ENCODE results near the gene GPHB5.

GPHB5 gene

GRCh38 chr14:63295231-63295685 is 23.5 kb downstream of the GPHB5 start:
- Histone ChIP-seq H3K27ac (ENCODE audit: low read depth, low read length) (no peak overlapping the region), H3K4me2 (ENCODE audit: low read length) (no peak overlapping the region)
- no peak for TF ChIP-seq EZH2phosphoT487 (IDR thresholded peaks at IDR 0.05; ENCODE audit: borderline replicate concordance, low read length)
- TF ChIP-seq CTCF (IDR thresholded peaks at IDR 0.05; ENCODE audit: low read depth, low read length, poor library complexity, severe bottlenecking): no peak

GRCh38 chr14:63292805-63293204 is 25.9 kb downstream of the GPHB5 start:
- no peak for TF ChIP-seq CTCF (IDR thresholded peaks at IDR 0.05; ENCODE audit: low read depth, low read length, poor library complexity, severe bottlenecking)
- TF ChIP-seq EZH2phosphoT487 (IDR thresholded peaks at IDR 0.05; ENCODE audit: borderline replicate concordance, low read length): no peak
- H3K36me3 ChIP-seq (ENCODE audit: control insufficient read depth, low read length): no peaks in the 10 kb centered on the region
- H3K4me3 ChIP-seq (ENCODE audit: low read length): no peak overlapping the region
- no peaks in the 10 kb centered on the region for H3K9me3 ChIP-seq (ENCODE audit: control insufficient read depth, insufficient read depth, low read length)
- H3K4me1 ChIP-seq (ENCODE audit: control insufficient read depth, low read length): no peaks in the 10 kb centered on the region
- H4K20me1 ChIP-seq (ENCODE audit: control insufficient read depth, insufficient read depth, low read depth, low read length): no peaks in the 10 kb centered on the region
- peaks cover 4% of the 10 kb centered on the region; the same call in 1 of the 2 replicates for H3K27me3 ChIP-seq (ENCODE audit: control insufficient read depth, low read length)
- no peaks in the 10 kb centered on the region for H3F3A ChIP-seq (ENCODE audit: control insufficient read depth, insufficient read depth)
- no peaks in the 10 kb centered on the region for H3K9me2 ChIP-seq (replicated peaks; ENCODE audit: control insufficient read depth, low read length)
- no peak overlapping the region for H3K27ac ChIP-seq (ENCODE audit: low read depth, low read length)
- H3K4me2 ChIP-seq (ENCODE audit: low read length): no peak overlapping the region
- H3K79me2 ChIP-seq (ENCODE audit: control insufficient read depth, low read length): no peaks in the 10 kb centered on the region

More at GRCh38 chr14:63295231-63295685, 23.5 kb downstream of the GPHB5 start:
- Histone ChIP-seq H3K4me3 (ENCODE audit: low read length) (no peak overlapping the region), H3K36me3 (ENCODE audit: control insufficient read depth, low read length) (no peaks in the 10 kb centered on the region), H3F3A (ENCODE audit: control insufficient read depth, insufficient read depth) (no peaks in the 10 kb centered on the region), H3K9me3 (ENCODE audit: control insufficient read depth, insufficient read depth, low read length) (no peaks in the 10 kb centered on the region), H4K20me1 (ENCODE audit: control insufficient read depth, insufficient read depth, low read depth, low read length) (no peaks in the 10 kb centered on the region), H3K79me2 (ENCODE audit: control insufficient read depth, low read length) (no peaks in the 10 kb centered on the region), H3K4me1 (ENCODE audit: control insufficient read depth, low read length) (no peaks in the 10 kb centered on the region), H3K9me2 (replicated peaks; ENCODE audit: control insufficient read depth, low read length) (no peaks in the 10 kb centered on the region), H3K27me3 (ENCODE audit: control insufficient read depth, low read length) (peaks cover 4% of the 10 kb centered on the region; the same call in 1 of the 2 replicates)

DNA sequence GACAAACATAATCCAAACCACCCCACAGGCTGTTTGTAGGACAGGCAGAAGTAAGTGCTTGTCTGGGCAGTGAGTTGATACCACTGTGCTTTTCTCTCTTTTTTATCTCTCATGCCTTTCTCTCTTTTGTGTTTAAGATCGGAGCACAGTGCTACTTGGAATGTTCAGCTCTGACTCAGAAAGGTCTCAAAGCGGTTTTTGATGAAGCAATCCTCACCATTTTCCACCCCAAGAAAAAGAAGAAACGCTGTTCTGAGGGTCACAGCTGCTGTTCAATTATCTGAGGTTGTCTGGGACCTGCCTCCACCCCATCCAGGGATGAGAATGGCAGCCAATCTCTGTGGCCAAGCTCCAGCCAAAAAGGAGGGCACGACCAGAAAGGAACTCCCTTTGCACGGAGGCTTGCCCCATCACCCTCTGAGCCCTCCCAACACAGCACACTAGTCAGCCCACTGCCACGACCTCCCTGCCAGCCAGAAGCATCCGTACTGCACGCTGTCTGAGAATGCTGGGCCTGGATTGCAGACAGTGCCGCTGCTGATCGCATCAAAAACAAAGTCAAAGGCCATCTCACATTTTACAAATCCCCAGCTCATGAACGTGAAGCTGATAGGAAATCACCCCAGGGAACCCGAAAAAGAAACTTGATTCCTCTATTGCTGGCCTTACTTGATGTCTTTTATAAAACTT is 27.8 kb downstream of the GPHB5 start:
- no peak overlapping the region for H3K4me2 ChIP-seq (ENCODE audit: low read length)

More for the DNA sequence above, 27.8 kb downstream of the GPHB5 start:
- no peak overlapping the region for H3K27ac ChIP-seq (ENCODE audit: low read depth, low read length)
- H3K4me1 ChIP-seq (ENCODE audit: control insufficient read depth, low read length): no peaks in the 10 kb centered on the region
- H3K9me3 ChIP-seq (ENCODE audit: control insufficient read depth, insufficient read depth, low read length): no peaks in the 10 kb centered on the region
- peaks cover 8% of the 10 kb centered on the region; the same call in 1 of the 2 replicates for H3K27me3 ChIP-seq (ENCODE audit: control insufficient read depth, low read length)
- H3K9me2 ChIP-seq (replicated peaks; ENCODE audit: control insufficient read depth, low read length): no peaks in the 10 kb centered on the region
- H3K36me3 ChIP-seq (ENCODE audit: control insufficient read depth, low read length): no peaks in the 10 kb centered on the region
- no peaks in the 10 kb centered on the region for H4K20me1 ChIP-seq (ENCODE audit: control insufficient read depth, insufficient read depth, low read depth, low read length)
- TF ChIP-seq EZH2phosphoT487 (IDR thresholded peaks at IDR 0.05; ENCODE audit: borderline replicate concordance, low read length) (no peak), CTCF (IDR thresholded peaks at IDR 0.05; ENCODE audit: low read depth, low read length, poor library complexity, severe bottlenecking) (no peak)
- H3K79me2 ChIP-seq (ENCODE audit: control insufficient read depth, low read length): no peaks in the 10 kb centered on the region
- no peaks in the 10 kb centered on the region for H3F3A ChIP-seq (ENCODE audit: control insufficient read depth, insufficient read depth)
- H3K4me3 ChIP-seq (ENCODE audit: low read length): no peak overlapping the region

Measured in DOHH2 (cell line).